Panc1 (cell line): ENCODE measurements around the gene IQSEC1.

Source experiments
- POLR2AphosphoS5 ChIP-seq: IDR thresholded peaks from 2 replicates; pipeline ENCODE4 v1.6.1; 2012; ENCODE audit warnings: mild to moderate bottlenecking, low read depth, low read length, moderate library complexity
- TF ChIP-seq, protein P1 (sequence below): fragments of 450-650 bp; IDR thresholded peaks from 2 replicates; pipeline ENCODE4 v1.5.1; 2017; ENCODE audit warnings: mild to moderate bottlenecking

DNA sequence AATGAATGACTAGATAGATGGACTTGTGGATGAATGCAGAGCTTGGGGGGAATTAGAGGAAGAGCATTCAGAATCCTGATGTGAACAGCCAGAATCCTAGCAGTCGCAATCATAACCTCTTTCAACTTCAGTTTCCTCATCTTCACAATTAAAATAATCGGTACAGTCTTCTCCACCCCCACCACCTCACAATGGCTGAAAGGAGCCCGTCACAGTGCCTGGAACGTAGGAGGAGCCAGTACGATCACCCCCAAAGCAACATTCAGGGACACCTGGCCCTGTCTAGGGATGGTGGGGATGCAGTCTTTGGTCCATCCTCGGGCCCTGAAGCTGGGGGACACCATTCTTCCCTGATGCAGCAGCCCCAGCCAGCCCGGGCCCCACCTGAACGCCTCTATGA is 151.5 kb downstream of the IQSEC1 start:
- TF ChIP-seq, protein P1, sequence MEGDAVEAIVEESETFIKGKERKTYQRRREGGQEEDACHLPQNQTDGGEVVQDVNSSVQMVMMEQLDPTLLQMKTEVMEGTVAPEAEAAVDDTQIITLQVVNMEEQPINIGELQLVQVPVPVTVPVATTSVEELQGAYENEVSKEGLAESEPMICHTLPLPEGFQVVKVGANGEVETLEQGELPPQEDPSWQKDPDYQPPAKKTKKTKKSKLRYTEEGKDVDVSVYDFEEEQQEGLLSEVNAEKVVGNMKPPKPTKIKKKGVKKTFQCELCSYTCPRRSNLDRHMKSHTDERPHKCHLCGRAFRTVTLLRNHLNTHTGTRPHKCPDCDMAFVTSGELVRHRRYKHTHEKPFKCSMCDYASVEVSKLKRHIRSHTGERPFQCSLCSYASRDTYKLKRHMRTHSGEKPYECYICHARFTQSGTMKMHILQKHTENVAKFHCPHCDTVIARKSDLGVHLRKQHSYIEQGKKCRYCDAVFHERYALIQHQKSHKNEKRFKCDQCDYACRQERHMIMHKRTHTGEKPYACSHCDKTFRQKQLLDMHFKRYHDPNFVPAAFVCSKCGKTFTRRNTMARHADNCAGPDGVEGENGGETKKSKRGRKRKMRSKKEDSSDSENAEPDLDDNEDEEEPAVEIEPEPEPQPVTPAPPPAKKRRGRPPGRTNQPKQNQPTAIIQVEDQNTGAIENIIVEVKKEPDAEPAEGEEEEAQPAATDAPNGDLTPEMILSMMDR = no peak
- TF ChIP-seq POLR2AphosphoS5 = no peak
